ENCODE measurements around the gene FGD3.

FGD3 gene

DNA sequence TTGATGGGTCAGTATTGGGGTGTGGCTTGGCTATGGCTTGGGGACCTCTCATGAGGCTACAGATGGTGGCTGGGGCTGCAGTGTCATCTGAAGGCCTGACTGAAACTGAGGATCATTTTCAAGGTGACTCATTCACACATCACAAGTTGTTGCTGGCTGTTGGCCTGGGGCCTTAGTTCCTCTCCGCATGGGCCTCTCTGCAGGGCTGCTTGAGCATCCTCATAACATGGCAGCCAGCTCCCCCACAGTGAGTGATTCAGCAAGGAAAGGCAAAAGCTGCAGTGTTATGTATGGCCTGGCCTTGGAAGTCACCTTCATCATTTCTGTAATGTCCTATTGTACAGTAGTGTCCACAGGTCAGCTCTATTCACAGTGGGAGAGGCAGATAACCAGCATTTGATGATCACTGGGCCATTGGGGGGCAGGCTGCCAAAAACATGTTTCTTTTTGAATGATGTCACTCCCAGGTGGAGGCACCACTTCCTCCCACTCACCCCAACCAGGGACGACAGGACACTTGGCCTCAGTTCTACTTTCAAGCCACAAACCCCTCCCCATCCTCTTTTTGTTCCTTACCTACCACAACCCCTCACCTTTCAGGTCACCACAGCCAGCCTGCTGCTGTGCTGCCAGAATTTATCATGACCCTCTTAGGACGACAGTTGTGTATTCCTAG, 14.4 kb downstream of the FGD3 start:
- H3K27ac ChIP-seq = no peak overlapping the region
- TF ChIP-seq ZFX (IDR thresholded peaks at IDR 0.05) = no peak

DNA sequence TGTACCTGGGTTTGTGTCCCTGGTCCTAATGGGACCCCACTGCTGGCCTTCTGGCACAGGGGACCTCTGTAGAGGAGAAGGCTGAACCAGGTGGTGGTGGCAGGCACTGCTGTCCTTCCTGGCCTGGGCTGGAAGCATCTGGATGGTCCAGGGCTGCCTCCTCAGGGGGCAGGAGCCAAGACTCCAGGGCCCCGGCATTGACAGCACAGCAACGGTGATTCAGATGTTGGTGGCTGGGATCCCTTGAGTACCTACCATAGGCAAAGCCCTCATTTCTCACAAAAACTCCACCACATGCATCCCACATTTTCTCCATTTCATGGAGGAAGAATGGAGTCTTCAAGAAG, 15.0 kb downstream of the FGD3 start:
- no peak overlapping the region for H3K27ac ChIP-seq
- TF ChIP-seq, protein P1, sequence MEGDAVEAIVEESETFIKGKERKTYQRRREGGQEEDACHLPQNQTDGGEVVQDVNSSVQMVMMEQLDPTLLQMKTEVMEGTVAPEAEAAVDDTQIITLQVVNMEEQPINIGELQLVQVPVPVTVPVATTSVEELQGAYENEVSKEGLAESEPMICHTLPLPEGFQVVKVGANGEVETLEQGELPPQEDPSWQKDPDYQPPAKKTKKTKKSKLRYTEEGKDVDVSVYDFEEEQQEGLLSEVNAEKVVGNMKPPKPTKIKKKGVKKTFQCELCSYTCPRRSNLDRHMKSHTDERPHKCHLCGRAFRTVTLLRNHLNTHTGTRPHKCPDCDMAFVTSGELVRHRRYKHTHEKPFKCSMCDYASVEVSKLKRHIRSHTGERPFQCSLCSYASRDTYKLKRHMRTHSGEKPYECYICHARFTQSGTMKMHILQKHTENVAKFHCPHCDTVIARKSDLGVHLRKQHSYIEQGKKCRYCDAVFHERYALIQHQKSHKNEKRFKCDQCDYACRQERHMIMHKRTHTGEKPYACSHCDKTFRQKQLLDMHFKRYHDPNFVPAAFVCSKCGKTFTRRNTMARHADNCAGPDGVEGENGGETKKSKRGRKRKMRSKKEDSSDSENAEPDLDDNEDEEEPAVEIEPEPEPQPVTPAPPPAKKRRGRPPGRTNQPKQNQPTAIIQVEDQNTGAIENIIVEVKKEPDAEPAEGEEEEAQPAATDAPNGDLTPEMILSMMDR (conservative IDR thresholded peaks at IDR 0.05) = no peak
- TF ChIP-seq ZFX (IDR thresholded peaks at IDR 0.05) = no peak

DNA sequence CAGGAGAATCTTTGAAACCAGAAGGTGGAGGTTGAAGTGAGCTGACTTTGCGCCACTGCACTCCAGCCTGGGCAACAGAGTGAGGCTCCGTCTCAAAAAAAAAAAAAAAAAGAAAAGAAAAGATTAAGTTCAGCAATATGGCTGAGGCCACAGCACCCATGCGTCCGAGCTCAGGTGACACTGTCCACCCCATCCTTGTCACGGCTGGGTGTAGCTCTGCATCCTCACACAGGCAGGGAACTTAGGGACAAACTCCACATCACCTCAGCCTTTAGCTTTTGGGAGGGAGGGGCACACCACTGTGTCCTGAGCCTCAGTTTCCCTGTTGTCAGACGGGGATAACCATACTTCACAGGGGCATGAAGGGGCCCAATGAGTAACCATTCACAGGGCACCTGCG, 15.5 kb downstream of the FGD3 start:
- H3K27ac ChIP-seq = no peak overlapping the region
- TF ChIP-seq ZFX (IDR thresholded peaks at IDR 0.05) = no peak
- TF ChIP-seq, protein P1 (conservative IDR thresholded peaks at IDR 0.05) = no peak

DNA sequence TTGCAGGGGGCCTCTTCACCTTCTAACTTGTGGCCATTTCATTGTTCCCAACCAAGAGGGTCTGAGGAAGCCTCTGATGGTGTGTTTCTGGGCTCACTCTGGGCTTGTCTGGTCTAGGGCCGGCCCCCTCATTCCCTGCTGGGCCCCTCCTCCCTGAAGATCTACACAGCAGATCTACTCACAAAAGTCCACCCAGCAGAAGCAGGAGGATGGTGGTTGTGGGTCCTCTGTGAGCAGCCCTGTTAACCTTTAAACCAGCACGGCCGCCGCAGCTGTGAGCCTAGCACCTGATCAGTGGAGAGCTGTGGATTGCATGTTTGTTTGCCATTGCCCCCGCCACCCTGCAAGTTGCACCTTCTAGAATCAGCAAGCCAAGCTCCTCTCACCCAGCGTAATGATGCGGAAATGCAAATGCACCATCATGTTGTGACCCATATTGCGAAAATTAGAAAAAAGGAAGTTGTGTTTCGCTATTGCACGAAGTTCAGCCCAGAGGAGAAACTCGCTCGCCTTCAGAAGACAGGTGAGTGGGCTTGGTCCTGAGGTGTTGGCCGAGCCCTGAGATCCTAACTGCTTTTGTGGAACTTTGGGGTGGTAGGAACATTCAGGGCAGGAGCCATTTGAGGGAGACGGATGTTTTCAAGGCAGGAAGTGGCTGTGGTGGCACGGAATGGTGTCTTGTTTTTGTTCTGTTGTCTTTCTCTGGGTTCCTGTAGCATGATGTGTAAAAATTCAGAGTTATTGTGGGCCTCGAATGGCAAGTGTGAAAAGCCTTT, 16.7 kb downstream of the FGD3 start:
- H3K27ac ChIP-seq = no peak overlapping the region
- TF ChIP-seq ZFX (IDR thresholded peaks at IDR 0.05) = no peak
- TF ChIP-seq, protein P1 (conservative IDR thresholded peaks at IDR 0.05) = no peak

DNA sequence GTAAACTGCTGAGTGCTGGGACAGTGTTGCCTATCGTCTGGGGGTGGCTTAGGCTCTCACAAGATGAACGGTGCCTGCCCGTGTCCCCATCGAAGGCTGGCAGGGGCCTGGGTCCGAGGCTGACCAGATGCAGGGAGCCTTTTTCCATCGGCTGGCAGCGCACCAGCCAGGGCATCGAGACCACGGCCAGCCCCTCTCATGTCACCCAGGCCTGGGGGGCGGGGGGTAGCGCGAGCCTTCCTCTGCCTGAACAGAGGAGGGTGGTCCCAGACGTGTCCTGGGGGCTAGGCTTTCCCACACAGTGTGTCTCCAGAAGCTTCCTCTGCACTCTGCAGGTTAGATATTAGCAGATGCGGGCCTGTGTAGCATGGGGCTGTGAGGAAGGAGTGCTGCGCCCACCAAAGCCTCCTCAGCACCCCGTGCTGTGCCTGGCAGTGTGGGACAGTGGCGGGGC, 17.3 kb downstream of the FGD3 start:
- no peak overlapping the region for H3K27ac ChIP-seq
- TF ChIP-seq, protein P1 (conservative IDR thresholded peaks at IDR 0.05) = no peak
- TF ChIP-seq ZFX (IDR thresholded peaks at IDR 0.05) = no peak

DNA sequence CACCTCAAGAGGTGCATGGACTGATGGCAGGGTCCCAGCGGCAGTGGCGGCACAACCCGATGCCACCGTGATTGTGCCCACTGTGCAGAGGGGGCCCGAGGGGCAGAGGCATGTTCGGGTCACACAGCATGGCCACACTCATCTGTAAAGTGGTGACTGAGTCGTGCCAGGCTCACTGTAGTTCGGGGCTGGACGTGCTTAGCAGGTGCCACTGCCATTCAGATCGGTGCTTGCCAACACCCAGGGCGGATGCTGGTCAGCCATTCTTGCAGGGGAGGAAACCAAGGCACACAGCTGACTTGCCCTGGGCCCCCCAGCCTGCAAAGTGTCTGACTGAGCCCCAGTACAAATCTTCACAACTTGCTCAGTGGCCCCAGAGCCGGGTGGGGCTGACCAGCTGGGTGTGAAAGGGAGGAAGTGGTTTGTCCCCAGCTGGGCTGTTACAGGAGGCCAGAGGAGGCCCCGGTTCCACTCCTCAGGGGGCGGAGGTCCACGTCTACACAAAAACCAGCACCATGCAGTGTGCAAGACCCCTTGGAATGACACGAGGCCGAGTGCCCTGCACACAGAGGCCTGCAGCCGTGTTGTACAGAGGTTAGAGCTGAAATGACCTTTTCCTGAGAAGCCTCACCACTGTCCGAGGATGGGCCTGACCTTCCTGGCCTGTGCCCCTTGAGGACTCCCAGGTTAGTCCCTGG, 17.9 kb downstream of the FGD3 start:
- H3K27ac ChIP-seq = no peak overlapping the region
- TF ChIP-seq, protein P1 (conservative IDR thresholded peaks at IDR 0.05) = no peak
- TF ChIP-seq ZFX (IDR thresholded peaks at IDR 0.05) = no peak

DNA sequence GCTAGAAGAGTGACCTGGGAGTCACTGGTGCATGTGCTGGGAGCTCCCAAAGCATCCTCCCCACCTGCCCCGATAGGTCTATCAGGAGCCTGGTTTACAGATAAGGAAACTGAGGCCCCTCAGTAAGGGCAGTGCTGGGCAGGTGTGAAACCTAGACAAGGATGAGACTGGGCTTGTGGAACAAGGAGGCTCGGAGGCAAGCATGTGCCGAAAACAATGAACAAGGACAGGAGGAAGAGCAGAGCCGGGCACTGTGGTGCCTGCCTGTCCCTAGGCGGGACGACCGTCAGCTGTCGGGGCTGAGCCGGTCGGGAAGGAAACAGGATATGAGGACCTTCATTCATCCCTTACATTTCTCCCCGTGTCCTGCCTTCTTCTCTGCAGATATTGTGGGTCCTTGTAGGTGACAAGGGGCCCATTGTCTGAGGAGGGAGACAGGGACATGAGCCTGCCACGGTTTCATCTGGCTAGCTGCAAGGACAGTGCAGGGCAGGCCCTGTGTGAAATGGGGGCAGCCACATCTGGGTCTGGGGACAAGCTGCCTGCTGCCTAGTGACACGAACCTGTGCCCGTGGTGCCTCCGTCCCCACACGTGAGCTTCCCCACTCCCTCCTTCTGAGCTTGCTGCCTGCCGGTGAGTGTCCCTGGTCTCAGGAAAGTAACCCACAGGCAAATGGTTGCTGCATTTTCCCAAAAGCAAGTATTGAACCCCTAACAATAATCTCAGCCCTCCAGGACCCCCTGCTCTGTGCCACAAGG, 18.6 kb downstream of the FGD3 start:
- TF ChIP-seq ZFX (IDR thresholded peaks at IDR 0.05) = no peak
- TF ChIP-seq, protein P1 (conservative IDR thresholded peaks at IDR 0.05) = no peak
- H3K27ac ChIP-seq = no peak overlapping the region

Data from C4-2B (cell line).